Activated effector memory CD4-positive, alpha-beta T cell treated with Interleukin-2 at 50 U/mL for 16 hours (primary cell): Measurements from ENCODE around the gene CLEC16A.

Experiments used
- DNase-seq: peaks from one replicate; pipeline ENCODE4 v3.0.0-alpha.2; 2020

Gene CLEC16A

GRCh38 chr16:11066261-11066870 is 122.0 kb downstream of the CLEC16A start:
- no peak for DNase-seq

DNA sequence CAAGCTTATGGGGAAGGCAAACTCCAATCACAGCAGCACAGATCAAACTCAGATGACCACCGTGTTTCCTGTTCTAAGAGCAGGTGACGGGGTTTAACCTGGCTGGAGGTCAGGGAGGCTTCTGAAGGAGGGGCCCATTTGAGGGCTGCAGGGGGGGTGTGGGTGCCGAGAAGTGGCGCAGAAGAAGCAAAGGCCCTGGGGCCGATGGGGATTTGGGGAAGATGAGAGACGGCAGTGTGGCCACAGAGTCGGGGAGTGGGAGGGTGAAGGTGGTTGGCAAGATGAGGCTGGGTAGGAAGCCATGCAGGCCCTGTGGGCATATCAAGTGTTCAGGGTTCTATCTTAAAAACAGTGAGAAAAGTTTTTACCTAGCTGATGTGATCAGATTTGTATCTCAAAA is 122.9 kb downstream of the CLEC16A start:
- DNase-seq: no peak

DNA sequence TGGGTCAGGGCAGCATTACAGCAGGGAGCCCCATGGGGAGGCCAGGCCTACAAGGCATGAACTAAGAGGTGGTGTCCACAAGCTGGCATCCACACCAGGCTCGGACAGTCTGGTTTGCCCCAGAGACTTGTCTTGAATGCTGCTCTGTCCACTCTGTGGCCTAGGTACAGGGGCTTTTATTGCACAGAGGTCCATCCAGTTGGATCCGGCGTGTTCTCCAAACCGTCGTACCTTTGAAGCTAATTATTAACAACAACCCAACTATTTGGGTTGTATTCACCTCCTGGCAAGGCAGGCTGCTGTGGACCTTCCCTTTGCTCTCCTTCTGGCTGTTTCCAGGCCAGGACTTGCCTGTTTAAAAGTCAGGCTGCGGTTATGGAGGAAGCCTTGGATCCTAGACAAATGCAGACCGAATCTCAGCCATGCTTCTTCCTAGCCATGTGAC is 123.4 kb downstream of the CLEC16A start:
- no peak for DNase-seq

GRCh38 chr16:11071829-11072228 is 127.5 kb downstream of the CLEC16A start:
- no peak for DNase-seq

DNA sequence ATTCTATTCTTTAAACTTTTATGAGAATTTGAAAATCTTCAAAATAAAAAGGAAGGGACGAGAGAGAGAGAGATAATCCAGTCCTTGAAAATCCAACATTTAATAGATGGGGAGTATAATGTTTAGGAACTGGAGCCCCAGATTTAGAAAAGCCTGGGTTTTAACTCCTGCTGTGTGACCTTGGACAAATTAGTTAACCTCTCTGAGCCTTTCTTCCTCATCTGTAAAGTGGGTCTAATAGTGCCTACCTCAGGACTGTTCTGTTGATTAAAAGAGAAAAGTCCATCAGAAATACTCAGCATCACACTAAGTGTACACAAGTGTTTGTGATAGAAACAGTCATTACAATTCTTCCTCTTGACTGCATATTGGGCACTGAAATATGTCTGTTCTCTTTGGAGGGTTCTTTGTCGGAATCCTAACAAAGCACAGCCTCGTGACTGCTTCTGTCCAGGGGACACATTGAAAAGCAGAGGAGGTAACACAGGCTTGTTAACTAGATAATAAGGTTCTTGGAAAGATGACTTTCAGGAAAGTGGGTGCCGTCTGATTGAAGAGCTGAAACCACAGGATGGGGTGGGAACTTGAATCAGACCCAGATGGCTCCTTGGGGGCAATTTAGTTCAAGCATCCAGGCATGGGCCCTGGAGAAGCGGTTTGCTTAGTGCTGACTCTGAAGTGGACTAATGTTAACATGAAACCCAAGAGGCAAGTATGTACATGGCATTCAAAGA is 128.2 kb downstream of the CLEC16A start:
- DNase-seq: no peak

- DNase-seq: no peak
Observed at GRCh38 chr16:11073407-11073999, 129.1 kb downstream of the CLEC16A start.

DNA sequence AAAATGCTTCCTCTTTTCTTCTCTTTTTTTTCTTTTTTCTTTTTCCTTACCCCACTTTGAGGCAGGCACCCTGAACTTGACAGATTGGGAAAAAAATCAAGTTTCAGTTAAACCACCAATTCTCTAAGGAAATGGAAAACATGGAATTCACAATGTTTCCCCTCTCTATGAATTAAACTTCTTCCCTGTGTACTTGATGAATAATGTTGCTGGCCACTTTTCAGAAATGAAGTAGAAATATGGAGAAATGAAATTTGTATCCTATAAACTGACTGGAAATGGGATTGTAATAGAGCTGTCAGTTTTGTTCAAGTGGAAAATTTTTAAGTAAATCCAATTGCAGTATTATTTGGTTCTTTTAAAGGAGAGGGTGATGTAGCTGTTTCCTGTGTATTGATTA is 129.8 kb downstream of the CLEC16A start:
- no peak for DNase-seq

DNA sequence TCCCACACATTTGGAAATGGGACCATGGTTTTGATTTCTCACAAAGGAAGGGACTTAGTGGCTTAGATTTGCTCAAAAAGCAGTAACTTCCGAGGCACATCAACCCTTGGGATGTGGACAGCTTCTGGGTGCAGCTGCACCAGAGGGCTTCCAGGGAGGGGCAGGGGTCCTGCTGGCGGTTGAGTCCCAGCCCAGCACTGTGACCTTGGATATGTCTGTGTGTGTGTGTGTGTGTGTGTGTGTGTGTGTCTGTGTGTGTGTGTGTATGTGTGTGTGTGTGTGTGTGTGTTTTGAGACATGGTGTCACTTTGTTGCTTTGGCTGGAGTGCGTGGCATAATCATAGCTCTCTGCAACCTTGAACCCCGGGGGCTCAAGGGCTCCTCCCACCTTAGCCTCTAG is 130.8 kb downstream of the CLEC16A start:
- no peak for DNase-seq

DNA sequence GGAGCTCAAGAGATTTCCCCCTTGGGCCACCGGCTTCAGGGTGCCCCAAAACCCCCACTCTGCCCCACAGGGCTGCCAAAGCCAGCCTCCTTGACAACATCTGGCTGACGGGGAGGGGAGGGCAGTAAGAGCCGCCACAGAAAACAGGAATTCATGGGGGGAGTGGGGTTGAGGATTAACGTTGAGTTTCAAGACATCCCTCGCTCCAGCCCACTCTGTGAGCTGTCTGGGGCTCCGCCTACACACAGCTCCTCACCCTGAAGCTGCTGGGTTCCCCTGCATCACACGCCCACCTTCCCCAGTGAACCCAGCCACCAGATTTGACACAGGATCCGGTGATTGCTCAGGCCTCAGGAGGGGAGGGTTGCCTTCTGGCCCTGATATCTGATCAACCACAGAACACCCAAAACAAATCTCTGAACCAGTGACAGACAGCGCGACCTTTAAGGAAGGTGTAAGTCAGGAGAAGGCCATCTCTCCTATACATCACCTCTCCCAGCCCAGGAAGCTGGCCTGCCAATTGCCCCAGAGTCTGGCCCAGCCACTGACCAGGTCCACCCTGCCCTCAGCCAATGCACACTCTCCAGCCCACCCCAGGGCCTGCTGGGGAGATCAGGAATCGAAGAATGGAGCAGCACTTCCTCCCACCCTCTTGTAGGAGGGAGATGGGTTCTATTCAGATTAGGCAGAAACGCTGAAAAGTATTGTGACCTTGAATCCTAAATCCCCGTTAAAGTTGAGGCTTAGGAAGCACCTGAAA is 132.1 kb downstream of the CLEC16A start:
- no peak for DNase-seq

DNA sequence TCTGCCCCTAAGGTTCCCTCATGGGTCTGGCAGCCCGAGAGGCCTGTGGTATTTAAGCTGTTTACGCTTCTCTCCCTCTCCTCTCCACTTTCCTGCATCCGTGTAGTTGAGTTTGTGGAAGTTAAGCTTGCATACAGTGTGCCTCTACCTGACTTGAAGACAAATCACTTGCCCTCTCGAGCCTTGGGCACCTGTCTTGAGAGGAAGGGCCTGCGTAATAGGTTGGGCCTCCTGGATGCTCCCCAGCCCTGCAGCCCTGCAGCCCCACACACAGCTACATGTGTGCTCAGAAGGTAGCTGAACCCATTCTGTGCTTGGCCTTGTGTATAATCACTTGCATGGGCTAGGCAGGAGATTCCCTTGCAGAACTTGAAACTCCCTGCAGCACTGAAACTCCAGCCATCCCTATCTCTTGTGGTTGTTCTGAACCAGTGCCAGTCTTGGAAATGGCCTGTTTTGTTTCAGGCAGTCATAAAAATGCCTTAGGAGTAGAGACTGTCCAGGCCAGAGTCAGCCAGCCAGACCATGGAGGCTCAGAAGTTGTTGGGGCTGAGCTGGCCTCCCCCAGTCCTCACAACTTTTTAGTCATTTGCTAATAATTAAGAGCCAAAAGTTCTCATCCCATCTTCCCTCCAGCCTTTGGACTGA is 134.6 kb downstream of the CLEC16A start:
- no peak for DNase-seq

DNA sequence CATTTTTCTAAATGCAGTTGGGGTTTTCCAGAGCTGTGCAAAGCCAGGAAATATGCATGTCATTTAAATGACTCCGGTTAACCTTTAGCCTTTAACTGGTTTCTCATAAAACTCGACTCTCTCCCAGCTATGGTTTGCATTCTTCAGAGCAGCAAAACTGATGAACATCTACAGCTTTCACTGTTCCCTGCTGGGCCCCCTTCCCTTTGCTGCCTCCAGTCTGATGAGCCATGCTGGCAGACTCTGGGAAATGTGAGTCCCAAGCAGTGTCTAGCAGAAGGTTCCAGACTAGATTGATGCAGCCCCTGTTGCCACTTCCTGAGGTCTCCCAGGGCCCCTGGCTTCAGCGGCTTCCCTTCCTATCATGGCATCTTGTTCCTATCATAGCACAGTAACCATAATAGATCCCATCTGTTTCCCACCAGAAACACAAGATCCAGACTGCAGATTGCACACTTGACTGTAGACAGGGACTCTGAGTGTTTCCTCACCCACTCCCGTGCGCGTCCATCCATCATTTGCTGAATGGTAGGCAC is 135.4 kb downstream of the CLEC16A start:
- no peak for DNase-seq

DNA sequence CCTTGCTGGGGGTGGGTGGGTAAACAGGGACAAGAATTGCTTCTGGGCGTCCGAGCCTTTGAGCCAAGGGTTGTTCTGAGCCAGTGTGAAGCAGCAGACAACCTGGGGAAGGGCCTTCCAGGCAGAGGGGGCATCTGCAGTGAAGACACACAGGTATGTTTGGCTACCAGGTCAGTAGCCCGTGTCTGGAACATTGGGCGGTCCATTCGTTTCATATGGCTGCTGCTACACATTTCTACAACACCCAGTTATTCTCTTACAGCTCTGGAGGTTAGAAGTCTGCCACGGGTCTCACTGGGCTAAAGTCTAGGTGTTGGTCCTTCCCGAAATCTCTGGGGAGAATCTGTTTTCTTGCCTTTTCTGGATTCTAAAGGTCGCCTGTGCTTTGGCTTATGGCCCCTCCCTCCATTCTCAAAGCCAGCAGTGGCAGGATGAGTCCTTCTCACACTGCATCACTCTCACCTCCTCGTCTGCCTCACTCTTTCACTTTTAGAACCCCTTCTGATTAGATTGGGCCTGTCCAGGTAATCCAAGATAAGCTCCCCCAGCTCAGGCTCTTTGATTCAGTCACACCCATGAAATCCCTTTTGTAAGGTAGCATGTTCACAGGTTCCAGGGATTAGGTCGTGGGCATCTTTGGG is 136.1 kb downstream of the CLEC16A start:
- DNase-seq: no peak

DNA sequence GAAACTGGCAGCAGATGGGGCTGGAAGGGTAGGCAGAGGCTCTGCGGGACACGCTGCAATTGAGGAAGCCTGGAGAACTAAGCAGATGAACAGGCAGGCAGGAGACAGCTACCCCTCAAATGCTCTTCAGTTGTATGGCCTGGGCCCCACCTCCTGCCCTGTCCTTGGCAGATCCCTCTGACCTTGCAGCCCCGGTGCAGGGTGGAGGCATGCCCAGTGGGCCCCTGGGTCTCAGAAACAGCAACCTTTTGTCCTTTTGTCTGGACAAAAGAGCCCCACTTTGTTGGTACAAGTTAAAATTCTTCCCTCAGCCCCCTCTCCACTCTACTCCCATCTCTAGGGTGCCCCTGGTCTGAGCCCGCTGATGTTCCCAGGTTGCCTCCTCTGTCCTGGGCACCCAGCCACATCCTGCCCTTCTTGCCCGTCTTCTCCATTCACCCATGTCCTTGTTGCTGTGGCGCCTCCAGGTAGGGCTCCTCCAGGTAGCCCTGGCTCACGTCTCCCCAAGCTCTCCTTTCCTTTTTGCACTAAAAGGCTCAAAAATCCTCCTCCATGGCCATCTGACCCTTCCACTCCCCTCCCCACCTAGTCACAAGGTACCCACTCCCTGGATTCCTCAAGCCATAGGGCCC is 136.8 kb downstream of the CLEC16A start:
- DNase-seq: no peak

- DNase-seq: no peak
Observed at GRCh38 chr16:11082108-11082859, 137.9 kb downstream of the CLEC16A start.

DNA sequence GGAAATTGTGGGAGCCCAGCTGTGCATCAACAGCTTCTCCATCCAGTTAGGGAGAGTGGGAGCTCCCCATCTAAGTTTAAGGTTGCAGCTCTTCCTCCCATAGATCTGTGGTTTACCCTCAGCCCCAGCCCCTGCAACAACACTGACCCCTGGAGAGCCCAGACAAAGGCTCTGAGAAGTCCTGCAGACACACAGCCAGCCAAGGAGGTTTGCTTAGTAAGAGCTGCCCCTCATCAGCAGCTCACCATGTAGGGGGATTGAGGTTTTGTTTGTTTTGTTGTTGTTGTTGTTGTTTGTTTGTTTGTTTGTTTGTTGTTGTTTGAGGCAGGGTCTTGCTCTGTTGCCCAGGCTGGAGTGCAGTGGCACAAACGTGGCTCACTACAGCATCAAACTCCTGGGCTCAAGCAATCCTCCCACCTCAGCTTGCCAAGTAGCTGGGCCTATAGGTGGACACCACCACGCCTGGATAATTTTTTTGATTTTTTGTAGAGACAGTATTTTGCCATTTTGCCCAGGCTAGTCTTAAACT is 138.6 kb downstream of the CLEC16A start:
- no peak for DNase-seq

DNA sequence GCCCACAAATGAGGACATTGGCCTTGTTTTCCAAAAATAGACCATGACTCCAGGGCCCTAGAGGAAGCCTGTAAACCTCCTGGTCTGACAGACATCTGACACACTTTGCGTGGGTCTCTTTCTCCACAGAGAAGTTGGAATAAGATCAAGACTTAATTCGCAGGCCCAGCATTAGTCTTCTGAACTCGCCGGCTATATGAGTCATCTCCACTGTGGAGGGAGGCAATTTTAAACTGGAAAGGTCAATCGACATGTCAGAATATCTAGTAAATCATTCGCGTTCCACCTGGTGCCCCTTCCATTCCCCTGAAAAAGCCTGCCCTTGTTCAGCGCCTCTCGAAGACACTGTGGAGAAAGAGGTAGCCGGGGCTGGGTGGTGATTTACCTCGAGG is 140.1 kb downstream of the CLEC16A start:
- no peak for DNase-seq

- DNase-seq: no peak
Observed at GRCh38 chr16:11084876-11085485, 140.6 kb downstream of the CLEC16A start.

DNA sequence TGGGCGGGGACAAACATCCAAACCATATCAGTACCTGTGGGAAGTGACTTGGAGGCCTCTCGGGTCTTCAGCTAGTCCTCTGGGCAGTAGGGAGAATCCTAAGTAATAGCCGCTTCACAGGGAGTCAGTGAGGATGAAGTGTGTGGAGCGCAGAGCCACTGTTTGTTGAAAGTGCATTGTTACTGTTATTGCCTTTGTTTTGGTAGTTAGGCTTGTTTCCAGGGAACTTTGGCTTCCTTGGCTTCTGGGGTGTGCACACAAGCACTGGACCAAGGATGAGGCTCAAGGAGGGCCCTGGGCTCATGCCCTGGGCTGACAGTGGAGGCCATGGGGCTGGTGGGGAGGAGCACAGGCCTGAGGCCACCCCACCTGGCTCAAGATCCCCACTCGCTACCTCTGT is 141.6 kb downstream of the CLEC16A start:
- no peak for DNase-seq

- no peak for DNase-seq
Observed at GRCh38 chr16:11087691-11088073, 143.3 kb downstream of the CLEC16A start.

DNA sequence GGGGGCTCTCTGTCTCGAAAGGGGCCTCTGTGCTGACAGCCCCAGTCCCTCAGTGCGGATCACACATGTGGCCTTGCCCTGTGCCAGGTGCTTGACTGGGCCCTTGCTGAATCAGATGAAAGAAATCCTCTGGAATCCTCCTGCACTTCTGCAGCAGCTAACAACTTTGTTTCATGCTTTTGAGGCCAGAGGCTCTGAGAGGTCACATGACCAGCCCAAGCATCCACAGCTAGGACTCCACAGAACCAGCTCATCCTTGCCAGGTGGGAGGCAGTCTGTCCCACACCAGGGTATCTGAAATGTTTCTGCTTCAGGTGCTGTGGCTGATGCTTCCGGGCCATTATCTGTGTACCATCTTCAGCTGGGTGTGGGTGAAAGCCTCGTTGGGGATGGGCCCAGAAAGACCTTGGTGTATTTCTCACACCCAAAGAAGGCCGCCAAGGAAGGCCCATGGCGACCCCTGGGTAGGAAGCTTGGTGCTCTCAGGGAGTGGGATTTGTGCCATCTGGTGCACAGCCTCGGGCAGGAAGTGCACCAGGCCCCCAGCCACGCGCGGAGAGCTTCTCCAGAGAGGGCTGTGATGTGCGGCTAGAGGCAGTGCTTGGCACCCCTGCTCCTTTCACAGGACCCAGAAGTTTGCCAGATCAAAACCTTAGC is 143.8 kb downstream of the CLEC16A start:
- peak; percentile 15 for DNase-seq
